ENCODE results near the gene CHTF18.
"Not testable (repeated sequence)": the region's sequence is repeated elsewhere in the genome, so short reads cannot be mapped to it uniquely, and the experiment has no call there.

Gene CHTF18

DNA sequence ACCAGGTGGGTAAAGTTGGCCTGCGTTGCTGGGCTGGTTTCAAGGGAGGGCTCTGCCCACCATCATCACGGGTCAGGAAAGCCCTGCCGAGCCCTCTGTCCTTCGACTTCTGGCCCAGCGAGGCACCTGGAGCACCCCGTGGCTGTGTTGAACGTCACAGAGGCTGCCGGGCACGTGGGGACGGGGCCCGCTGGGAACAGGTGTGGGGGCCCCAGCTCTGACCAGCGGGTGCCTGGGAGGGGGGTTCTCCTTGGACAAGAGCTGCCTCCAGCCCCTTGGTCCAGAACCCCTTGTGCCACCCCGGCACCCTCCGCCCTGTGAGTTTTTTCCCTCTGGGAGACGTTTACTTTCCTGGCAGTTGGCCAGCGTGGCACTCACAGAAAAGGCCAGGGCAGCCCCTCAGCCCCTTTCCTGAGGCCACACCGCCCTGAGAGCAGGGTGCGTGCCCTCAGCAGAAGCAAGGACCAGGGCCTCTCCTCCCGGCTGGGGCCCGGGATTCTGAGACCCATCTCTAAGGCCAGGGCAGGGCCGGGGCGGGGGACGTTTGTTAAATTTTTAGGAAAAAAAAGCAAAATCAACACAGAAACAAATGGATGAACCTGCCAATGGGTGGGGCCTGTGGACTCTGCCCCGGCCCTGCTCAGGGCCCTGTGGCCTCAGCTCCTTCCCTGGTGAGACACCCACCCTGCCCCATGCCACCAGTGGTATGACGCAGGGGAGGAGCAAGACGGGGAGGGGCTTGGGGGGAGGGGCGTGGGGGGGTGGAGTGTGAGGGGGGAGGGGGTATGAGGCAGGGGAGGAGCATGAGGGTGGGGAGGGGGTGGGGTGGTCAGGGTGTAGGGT is 43.4 kb downstream of the CHTF18 start:
- no peak for DNase-seq

DNA sequence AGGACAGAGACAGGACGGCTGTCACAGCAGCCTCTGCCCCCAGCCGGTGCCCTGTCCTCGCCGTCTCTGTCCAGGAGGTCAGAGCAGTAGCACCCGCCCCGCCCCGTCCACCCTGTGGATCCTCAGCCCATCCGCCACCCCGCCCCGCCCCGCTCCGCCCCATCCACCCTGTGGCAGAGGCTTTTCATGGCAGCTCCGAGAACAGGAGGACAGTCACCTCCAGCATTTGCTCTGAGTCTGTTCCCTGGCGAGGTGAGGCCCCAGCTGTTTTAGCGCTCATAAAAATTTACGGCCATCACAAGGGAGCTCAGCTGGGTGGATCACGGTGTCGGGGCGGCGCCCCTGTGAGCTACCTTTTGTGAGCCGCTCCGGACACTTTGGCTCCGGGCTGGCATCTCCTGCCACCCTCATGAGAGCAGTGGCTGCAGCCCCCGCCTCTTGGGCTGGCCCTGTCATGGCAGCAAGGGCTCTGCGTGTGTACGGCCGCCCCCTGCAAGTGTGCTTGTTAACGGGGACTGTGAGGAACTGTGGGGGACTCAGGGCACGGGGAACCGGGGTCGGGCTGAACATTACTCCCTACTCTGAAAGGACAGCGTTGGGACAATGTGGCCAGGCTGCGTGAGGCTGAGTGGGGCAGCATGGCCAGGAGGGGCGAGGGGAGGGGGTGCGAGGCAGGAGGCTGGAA is 44.4 kb downstream of the CHTF18 start:
- no peak for DNase-seq

DNA sequence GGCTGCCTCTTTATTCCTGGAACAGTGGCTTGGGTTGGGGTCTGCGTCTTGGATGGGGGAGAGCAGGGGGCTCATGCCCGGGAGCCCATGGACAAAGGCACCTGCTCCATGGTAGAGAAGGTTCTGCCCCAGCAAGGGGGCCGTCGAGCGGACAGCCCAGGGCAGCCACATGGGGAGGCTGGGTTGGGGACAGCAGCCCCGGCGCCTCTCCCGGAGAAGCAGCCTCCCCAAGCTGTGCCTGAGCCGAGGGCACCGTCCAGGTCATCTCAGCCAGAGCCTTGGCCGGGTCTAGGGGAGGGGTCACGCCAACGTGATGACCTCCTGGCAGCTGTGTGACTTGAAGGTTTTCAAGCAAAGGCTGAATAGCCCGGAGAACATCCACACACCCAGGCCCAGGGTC is 45.0 kb downstream of the CHTF18 start:
- DNase-seq: no peak

DNA sequence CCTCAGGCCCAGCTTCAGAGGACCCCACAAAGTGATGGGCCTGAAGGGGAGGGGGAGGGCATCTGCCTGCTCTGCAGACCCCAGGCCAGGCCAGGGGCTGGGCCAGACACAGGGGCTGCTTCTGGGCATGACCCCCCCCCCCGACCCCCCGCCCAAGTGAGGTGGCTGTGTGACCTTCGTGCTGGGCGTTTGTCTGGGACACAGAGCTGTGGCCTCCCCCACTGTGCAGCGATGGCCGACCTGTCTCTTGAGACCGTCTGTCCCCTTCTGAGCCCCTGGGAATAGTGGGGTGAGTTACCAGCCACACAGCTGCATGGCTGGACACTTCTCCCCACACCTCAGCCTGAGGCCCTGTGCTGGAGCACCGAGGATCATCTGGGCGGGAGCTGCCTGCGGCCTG is 47.0 kb downstream of the CHTF18 start:
- DNase-seq: no peak

DNA sequence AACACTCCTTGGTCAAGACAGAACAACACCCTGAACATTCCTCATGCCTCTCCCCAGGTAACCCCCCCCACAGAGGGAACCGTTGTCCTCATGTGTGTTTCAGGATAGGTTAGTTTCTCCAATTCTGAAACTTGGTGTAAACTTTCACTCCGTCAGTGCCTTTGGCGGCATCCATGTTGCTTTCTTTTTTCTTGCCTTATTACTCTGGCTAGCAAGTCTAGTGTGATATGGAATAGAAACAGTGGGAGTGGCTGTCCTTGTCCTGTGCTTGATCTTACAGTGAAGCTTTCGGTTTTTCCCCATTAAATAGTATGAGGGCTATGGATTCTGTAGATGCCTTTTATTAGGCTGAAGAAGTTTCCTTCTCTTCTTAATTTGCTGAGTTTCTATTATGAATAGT is 47.8 kb downstream of the CHTF18 start:
- no peak for DNase-seq

DNA sequence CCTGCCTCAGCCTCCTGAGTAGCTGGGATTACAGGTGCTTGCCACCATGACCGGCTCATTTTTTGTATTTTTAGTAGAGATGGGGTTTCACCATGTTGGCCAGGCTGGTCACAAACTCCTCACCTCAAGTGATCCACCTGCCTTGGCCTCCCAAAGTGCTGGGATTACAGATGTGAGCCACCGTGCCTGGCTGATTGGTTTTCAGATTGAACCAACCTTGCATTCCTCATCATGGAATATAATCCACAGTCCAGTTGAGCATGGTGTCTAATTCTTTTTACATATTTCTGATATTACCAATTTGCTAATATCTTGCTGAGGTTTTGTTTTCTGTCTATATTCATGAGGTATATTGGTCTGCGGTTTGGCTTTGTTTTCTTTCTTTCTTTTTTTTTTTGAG is 48.4 kb downstream of the CHTF18 start:
- not testable (repeated sequence) for DNase-seq

DNA sequence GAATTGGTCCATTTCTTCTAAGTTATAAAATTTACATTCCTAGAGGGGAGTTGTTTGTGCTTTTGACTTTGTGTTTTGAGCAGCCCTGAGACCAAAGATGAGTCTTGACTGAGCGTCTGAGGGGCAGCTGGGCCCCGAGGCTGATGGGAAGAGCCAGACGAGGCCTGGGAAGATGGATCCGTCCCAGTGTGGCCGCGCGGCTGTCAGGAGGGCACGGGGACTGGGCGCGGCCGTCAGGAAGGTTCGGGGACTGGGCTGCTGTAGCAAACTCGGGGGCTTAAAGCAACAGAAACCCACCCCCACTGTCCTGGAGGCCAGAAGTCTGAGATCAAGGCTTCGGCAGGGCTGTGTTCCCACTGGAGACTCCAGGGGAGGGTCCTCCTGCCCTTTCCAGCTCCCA is 50.3 kb downstream of the CHTF18 start:
- DNase-seq: no peak

DNA sequence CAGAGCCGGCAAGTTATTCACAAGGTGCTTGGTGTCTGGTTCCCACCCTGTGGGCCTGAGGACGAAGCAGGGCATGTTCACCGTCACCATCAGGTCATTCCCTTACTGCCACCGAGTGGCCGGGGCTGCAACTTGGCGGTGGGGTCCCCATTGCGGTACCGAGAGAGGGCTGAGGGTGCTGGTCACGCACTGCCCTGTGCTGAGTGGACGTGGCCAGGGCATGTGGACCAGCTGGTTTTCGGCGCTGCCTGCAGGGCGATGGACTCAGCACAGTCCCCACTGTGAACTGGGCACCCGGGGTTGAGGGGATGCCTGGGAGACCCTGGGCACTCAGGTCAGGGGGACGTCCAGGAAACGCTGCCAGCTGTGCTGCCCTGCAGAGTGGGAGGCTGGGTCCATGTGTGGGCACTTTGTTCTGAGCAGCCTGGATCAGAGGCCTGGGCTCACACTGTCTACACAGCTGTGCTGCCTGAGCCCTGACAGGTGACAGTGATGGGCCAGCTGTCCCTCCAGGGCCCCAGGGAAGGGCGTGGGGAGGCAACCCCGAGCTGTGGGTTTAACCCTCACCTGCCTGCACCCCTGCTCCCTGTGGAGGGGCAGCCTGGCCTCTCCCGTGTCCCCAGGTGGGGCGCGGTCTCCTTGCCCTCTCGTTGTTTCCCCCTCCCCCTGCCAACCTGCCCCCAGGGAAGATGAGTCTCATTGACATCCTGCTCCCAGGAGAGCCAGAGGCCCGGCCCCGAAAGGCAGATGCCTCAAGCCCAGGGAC is 51.4 kb downstream of the CHTF18 start:
- no peak for DNase-seq

DNA sequence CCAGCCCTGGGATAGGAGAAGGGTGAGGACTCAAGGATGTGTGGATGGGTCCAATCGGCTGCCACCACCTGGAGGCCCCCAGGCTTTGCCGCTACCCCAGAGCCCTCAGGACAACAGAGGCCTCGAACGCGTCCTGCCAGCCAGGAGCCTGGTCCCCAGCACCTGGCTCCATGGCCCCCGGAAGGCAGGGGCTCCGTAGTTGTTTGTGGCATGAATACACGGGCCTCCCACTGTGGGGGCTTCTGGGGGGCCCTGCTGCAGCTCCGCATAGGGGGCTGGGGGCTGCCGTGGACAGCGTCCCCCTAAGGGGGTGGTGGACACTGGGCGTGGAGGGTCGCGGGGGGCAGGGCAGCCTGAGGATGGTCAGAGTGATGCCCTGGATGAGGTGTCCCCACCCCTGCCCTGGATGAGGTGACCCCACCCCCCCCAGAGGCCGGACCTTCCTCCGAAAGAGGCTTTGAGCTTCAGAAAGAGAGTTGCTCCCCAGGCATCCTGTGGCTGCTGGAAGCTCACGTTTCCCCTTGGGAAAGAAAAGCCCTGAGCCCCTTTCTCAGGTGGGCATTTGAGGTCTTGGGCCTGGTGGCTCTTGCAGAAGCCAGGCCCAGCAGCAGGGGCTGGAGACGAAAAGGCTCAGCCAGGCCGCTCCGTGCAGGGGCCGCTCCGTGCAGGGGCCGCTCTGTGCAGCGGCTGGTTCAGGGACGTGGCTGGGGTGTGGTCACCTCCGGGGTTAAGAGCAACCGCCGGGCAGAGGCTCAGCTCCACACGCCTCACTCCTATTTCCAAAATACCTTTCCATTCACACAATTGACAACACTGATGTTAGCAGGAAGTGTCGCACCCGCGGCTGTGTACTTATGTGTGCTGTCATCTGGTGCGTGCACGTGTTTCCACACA is 52.4 kb downstream of the CHTF18 start:
- no peak for DNase-seq

DNA sequence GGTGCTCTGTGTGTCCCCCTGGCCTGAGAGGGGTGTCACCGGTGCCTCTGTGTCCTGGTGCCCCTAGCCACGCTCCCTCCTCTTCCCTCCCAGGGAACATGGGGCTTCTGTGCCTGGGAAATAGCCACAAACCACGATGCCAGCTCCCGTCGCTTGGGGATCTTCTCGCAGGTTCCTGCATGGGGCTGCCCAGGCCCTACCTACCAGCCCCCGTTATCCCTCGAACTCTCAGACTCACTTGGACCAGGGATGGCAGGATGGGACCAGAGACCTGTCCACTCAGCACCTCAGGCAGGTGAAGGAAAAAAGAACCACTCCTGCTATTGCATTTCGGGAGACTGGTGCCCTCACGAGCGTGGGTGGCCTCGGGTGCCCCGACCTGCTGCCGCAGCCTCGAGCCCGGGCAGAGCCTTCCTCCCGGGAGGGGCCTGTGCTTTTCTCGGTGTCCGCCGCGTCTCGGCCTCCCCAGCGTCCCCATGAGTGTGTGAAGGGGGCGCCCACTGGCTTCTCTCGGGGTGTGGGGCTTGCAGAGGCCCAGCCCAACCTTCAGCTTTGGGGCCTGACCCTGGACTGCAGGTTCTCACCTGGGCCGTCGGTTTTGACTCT is 53.1 kb downstream of the CHTF18 start:
- no peak for DNase-seq

DNA sequence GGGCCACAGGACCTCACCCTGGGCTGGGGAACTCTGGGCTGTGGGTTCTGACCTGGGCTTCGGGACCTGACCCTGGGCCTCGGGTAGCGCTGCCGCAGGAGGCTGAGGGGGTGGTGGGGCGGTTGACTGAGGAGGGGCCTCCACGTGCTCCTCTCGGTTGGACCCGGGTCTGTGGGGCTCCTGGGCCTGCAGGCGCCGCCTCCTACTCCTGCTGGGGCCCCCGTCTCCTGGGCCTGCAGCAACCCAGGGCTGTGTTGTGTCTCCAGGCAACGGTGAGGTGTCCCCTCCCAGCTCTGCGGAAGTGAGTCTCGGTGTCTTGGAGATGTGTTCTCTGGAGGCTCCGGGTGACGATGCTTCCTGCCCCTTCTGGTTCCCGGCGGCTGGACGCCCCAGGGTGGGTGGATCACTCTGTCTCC is 53.6 kb downstream of the CHTF18 start:
- DNase-seq: no peak

DNA sequence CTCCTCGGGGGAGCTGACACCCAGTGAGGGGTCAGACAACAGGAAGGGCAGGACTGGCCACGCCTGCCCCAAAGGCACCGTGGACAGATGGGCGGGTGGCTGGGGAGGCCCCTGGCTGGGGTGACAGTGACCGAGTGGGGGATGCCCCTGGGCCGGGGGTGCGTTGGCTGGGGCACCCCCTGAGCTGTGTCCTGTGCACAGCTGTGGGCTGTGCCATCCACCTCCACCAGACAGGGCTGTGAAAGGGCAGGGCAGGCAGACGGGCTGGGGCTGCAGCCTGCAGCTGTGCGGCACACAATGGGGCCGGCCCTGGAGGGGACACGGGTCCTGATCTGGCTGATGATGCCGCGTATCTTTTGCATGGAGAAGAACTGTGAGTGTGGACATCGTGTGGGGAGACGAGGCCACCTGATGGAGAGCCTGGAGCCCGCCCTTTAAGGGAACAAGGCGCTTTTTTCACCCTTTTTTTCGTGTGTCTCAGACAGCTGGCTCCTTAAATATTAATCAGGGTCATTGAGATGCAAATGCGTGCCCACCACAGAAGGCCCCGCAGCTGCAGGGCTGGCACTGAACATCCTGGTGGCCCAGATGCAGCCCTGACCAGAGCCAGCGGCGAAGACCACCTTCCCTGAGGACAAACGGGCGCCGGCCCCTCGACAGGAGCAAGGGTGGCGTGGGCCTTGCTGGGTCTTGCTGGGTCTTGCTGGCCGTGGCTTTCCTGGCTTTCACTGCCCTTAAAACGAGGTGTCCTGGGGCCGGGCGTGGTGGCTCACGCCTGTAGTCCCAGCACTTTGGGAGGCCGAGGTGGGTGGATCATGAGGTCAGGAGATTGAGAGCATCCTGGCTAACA is 54.5 kb downstream of the CHTF18 start:
- DNase-seq: no peak

DNA sequence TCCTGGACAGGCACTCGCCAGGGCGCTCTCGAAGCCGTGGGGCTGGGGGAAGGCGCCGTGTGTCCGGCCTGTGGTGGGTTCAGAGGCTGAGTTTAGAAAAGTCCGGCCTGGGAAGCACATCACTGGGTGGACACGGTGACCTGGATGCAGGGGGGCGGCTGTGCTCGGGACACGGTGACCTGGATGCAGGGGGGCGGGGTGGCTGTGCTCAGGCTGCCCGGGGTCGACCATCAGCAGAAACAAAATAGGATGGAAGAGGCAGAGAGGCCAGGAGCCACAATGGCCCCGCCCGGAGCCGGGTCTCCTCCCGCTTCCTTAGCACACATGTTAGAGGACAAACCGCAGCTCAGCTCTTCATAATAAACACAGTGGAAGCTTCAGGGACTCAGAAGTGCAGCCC is 55.4 kb downstream of the CHTF18 start:
- DNase-seq: no peak

DNA sequence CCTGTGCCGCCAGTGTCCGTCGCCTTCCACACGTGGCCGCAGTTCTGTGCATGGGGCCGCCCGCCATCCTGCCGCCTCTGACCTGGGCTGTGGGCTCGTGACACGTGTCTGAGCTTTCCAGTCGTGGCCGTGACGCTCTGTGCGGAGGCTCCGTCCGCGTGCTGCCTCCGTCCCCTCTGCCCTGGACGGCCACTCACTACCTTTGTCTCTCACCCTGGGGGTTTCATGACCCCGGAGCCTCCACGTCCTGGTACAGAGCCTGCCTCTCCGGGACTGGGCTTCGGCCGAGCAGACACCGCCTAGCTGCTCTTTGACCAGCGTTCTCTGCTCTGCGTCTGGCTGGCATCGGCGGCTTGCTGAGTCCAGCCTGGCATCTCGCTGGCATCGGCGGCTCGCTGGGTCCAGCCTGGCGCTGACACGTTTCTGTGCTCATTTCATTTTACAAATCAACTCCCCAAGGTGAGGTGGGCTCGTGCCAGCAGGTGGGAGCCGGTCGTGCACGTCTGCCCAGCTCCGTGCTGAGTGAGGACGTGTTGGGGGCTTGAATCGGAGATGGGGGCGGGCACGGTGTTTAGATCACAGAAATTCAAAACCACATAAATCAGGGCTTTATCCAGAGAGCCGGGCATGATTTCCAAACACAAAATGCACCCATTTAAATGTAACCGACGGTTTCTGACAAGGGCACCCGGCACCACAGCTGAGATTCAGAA is 56.4 kb downstream of the CHTF18 start:
- DNase-seq: no peak

DNA sequence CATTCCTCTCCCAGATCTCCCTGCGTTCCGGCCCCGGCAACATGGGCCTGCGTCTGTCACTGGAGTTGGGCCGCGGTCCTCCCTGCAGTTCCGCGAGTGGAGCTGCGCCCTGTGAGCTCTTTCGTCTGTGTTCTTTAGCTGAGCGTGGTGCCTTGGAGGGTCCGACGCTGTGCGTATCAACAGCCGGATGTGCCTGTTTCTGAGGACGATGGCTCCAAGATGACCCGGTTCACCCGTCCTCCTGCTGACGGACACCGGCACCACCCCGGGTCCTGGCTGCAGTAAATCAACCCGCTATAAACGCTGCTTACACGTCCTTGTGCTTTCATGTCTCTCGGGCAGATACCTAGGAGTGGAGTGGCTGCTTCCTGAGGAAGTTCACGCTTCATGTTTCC is 56.9 kb downstream of the CHTF18 start:
- no peak for DNase-seq

DNA sequence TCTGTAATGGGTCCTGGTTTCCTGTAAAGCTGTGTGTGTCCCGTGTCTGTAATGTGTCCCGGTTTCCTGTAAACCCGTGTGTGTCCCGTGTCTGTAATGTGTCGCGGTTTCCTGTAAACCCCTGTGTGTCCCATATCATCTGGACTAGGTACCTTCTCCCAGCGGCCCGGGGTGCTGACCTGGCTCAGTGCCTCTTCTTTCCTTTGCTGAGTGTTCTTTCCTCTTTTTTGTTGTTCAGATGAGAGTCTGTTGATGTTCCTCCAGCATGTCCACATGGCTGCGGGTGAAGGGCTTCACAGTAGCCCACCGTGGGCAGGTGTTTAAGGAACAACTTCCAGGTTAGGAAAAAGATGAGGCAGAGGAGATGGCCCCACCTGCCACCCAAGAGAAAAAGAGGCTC is 58.7 kb downstream of the CHTF18 start:
- DNase-seq: no peak

All from effector CD8-positive, alpha-beta T cell (primary cell).